Metanephros (tissue), 1 donor: ENCODE data around the gene PM20D1. TPM values are rescaled to one million over a fixed set of nuclear protein-coding genes. Genes with fewer than 3 reads are reported as not detected.

Experiments used
- total RNA-seq: library from RNA; depleted of rRNA; stranded (reverse); fragments of >200 nt; gene quantifications from one replicate; pipeline ENCODE4 v1.2.3, GENCODE V29; 2014

The PM20D1 gene, protein sequence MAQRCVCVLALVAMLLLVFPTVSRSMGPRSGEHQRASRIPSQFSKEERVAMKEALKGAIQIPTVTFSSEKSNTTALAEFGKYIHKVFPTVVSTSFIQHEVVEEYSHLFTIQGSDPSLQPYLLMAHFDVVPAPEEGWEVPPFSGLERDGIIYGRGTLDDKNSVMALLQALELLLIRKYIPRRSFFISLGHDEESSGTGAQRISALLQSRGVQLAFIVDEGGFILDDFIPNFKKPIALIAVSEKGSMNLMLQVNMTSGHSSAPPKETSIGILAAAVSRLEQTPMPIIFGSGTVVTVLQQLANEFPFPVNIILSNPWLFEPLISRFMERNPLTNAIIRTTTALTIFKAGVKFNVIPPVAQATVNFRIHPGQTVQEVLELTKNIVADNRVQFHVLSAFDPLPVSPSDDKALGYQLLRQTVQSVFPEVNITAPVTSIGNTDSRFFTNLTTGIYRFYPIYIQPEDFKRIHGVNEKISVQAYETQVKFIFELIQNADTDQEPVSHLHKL
- 0.82 TPM for total RNA-seq

DNA sequence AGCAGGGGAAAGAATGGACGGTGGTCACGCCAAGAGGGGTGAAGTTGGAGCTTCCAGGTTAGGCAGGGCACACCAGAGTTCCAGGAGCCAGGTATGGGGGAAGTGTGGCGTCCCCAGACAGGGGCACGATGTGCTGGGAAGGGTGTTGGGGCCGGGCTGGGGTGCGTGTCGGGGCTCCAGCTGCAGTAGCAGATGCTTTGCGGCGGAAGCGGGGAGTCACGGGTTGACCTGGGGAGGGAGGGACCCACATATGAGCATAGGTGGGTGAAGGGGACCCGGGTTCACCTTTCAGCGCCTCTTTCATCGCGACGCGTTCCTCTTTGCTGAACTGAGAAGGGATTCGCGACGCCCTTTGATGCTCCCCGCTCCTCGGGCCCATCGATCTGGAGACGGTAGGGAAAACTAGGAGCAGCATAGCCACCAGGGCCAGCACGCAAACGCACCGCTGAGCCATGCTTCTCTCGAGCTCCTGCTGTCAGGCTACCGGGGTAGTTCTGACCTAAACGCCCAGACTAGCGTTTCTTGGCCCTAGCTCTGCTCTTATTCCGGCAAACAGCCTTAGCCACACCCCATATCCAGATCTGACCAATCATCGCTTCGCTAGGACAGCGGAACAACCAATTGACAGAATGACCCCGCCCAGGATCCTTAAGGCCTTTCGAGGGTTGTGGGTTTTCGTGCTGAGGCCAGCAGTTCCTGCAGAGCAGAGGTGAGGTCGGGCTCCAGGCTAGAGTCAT lies at the start of gene PM20D1:
TSS of gene PM20D1 (minus strand) at position 514 of the 737 bp plus-strand sequence. CDS start at position 454, 60 bp downstream.

DNA sequence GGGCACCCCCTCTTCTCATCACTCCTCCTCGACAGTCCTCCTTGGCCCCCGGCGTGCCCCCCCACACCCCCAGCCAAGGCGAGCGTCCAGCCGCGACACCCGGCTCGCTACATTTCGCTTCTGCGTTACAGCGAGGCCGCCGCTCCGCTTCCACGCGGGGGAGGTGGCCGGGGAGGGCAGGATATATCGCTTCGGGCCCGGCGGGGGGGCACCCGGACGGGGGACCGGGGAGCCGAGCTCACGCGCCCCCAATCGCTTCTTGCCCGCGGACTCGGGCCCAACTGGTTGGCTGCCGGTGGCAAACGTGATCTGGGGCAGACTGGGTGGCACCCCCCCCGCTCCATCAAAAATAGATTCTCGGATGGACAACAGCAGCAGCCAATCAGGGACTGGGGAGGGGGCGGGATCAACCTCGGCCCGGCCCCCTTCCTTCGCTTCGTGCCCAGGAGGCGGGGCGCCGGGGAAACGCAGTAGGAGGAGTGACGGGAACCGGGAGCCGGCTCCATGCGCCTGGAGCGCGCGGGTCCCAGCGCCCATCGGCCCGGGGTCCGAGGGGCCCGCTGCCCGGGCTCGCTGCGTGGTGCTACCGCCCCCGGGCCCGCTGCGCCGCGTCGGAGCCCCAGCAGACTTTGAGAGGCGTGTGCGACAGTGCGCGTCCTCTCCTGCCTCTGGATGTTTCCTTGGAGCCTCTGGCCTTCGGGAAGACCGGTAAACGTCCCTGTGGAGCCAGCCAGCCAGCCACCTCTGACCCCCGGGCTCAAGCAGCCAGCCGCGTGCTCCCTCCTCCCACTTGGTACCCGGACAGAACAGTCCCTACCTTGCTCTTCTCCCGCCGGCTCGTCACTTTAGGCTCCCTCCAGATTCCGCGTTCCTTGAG lies 36.8 kb downstream of the PM20D1 start, which contains the start of gene SLC41A1:
TSS of gene SLC41A1 (minus strand) at position 321 of the 877 bp plus-strand sequence. CDS start 2,757 bp downstream, outside the sequence.

Other genes with a start within 250 kb of the PM20D1 start
- gene ELK4, start 218.1 kb downstream of the PM20D1 start, total RNA-seq: 16.4 TPM
- gene SLC45A3, start 169.6 kb downstream of the PM20D1 start, total RNA-seq: 10.2 TPM
- gene NUCKS1, start 100.0 kb downstream of the PM20D1 start, total RNA-seq: 158 TPM
- gene RAB29, start 74.7 kb downstream of the PM20D1 start, total RNA-seq: 16.2 TPM
- 16.6 TPM for gene SLC41A1, start 36.9 kb downstream of the PM20D1 start, total RNA-seq
- 0.29 TPM for gene SLC26A9, start 93.3 kb upstream of the PM20D1 start, total RNA-seq
- gene RAB7B, start 153.3 kb upstream of the PM20D1 start, total RNA-seq: 3.6 TPM
- gene CTSE, start 173.8 kb upstream of the PM20D1 start, total RNA-seq: 0.88 TPM
- 1.1 TPM for gene RHEX, start 203.0 kb upstream of the PM20D1 start, total RNA-seq